ENCODE results near the gene S100A6.
A peak's percentile ranks its signal among the peaks of the same experiment; 100 is the strongest.

Gene S100A6

DNA sequence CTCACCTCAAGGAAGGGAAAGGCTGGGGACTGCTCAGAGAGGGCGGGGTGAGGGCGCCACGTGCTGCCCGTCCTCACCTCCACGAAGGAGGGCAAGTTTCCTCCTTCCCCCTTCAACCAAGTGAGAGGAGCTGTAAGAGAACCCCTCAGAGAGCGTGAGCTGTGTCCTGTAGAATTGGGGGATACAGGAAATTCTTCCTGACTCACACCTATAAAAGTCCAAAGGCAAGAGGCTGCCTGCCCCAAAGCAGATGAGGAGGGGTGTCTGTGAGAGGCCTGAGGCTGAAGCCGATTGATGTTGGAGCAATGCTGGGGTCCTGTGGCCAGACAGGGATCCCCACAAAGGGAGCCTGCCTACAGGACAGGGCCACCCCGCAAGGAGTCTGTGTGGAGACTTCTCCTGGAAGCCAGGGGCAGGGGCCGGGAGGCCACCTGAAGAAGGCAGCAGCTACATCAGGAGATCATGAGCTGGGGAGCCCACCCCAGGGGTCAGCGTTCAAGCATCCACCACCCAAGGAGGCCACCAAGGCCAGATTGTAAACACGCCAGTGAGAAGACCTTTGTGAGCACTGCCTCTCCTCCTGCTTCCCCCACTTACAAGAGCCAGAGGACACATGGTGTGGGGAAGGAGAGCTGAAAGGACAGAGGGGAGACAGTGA lies 27.7 kb downstream of the S100A6 start:
- ChIA-PET CTCF (interaction anchor here (0.6 kb wide), 1 partner anchor 169 kb away, joined by 3 read pairs; no protein-coding TSS in a partner anchor), POLR2A (ENCODE audit: low non-redundant PET) (no interaction called here)
- DNase-seq (ENCODE audit: low spot score): no peak
- peak overlapping the region; percentile 87 for H3K27ac ChIP-seq
- TF ChIP-seq CTCF (conservative IDR thresholded peaks at IDR 0.05; ENCODE audit: low read depth): no peak

GRCh38 chr1:153506831-153507413 lies 28.9 kb downstream of the S100A6 start:
- CTCF ChIA-PET: interaction anchor here (0.6 kb wide), 3 partner anchors 64 to 170 kb away, joined by 3 read pairs; no protein-coding TSS in a partner anchor

DNA sequence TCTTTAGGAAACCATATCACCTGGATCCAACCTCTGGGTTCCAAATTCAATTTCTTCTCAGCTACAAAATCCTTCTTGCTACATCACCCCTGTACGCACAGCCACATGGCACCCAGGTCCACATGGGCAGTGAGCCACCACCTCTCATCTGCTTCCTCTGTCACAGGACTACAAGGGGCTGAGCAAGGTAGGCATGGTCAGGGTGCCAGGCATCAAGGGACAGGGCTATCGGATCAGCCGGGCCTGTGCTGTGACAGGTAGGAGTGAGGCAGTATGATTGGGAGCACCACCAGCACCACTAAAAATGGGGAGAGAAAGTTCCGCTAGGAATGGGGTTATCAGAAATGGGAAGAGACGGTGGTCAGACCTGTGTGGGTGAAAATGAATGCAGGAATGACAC lies 29.4 kb downstream of the S100A6 start:
- no peak for DNase-seq (ENCODE audit: low spot score)
- POLR2A ChIA-PET (ENCODE audit: low non-redundant PET): interaction anchor here (1.1 kb wide), 2 partner anchors 9 to 128 kb away, joined by 3 read pairs; partner anchors contain the start of gene CHTOP
- CTCF ChIA-PET: interaction anchor here (0.6 kb wide), 2 partner anchors 64 to 154 kb away, joined by 3 read pairs; no protein-coding TSS in a partner anchor
- H3K27ac ChIP-seq: peak overlapping the region; percentile 87
- TF ChIP-seq CTCF (conservative IDR thresholded peaks at IDR 0.05; ENCODE audit: low read depth): no peak

More at GRCh38 chr1:153506831-153507413, 28.9 kb downstream of the S100A6 start:
- POLR2A ChIA-PET (ENCODE audit: low non-redundant PET): interaction anchor here (1.1 kb wide), 2 partner anchors 9 to 127 kb away, joined by 3 read pairs; partner anchors contain the start of gene CHTOP
- TF ChIP-seq CTCF (conservative IDR thresholded peaks at IDR 0.05; ENCODE audit: low read depth): no peak
- DNase-seq (ENCODE audit: low spot score): peak; percentile 87
- peak overlapping the region; percentile 87 for H3K27ac ChIP-seq

DNA sequence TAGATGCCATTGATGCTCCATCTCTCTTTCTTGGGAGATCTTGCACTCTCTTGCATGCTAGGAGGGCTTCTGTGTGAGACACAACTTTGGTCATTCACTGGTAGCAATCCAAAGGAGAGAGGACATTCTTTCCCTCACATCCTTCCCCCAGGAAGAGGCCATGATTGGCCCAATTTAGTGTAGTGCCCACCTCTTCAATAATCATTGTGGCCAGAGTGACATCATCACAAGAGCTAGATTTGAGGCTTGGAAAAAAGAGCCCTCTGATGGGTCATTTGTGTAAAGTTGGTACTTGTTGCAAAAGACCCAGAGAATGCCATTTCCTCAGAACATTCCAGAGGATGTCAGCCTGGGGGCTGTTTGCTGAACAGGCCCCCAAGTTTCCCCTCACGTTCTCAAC lies 30.2 kb downstream of the S100A6 start:
- POLR2A ChIA-PET (ENCODE audit: low non-redundant PET): no interaction called here
- CTCF ChIA-PET: no interaction called here
- H3K27ac ChIP-seq: no peak overlapping the region
- no peak for TF ChIP-seq CTCF (conservative IDR thresholded peaks at IDR 0.05; ENCODE audit: low read depth)
- no peak for DNase-seq (ENCODE audit: low spot score)

- DNase-seq (ENCODE audit: low spot score): no peak
- CTCF ChIA-PET: interaction anchor here (0.6 to 2.0 kb wide), 3 partner anchors 9 to 74 kb away, joined by 3 to 7 read pairs (median 4); no protein-coding TSS in a partner anchor
- H3K27ac ChIP-seq: no peak overlapping the region
- no peak for TF ChIP-seq CTCF (conservative IDR thresholded peaks at IDR 0.05; ENCODE audit: low read depth)
- POLR2A ChIA-PET (ENCODE audit: low non-redundant PET): no interaction called here
Measured at GRCh38 chr1:153503766-153504165, 32.0 kb downstream of the S100A6 start.

DNA sequence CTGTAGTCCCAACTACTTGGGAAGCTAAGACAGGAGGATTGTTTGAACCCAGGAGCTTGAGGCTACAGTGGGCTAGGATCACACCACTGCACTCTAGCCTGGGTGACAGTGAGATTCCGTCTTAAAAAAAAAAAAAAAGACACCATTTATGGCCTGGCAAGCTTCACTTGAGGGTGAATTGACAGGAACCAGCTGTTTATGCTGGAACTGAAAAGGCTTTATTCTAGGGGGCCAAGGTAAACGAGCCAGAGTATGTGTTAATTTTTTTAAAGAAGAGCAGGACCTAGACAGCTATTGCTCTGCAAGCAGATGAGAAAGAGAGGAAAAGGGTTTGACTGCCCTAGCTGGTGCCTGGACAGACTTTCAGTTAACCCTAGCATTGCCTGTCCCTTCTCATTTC lies 37.0 kb downstream of the S100A6 start:
- no peak for DNase-seq (ENCODE audit: low spot score)
- H3K27ac ChIP-seq: no peak overlapping the region
- CTCF ChIA-PET: interaction anchor here (0.6 kb wide), 1 partner anchor 1295 kb away, joined by 3 read pairs; no protein-coding TSS in a partner anchor
- no peak for TF ChIP-seq CTCF (conservative IDR thresholded peaks at IDR 0.05; ENCODE audit: low read depth)
- POLR2A ChIA-PET (ENCODE audit: low non-redundant PET): interaction anchor here (0.7 kb wide), 1 partner anchor 69 kb away, joined by 4 read pairs; no protein-coding TSS in a partner anchor
